Measurements from ENCODE around the gene NECTIN1.

DNA sequence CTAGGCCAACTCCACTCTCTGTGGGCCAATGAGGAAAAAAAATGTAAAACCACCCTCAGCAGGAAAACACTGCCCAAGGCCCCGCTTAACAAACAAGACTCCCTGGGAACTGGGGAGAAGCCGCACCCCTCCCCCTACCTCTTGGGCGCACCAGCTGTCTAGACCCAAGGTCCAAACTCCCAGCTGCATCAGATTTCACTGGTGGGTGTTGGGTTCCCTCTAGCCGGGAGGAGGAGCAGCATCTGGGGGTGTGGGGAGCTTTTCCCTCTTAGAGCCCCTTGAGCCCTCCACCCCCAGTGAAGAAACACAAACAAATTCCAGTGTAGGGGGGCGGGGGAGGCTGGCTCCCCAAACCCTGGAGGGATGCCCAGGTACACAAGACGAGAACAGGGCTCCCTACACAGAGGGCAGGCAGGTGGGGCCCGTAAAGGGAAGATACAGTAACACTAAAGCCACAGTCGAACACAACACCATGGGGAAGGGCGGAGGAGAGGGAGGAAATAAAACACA lies 64.9 kb downstream of the NECTIN1 start:
- no peak for TF ChIP-seq MAX (IDR thresholded peaks at IDR 0.05; ENCODE audit: low read depth, low read length)
- TF ChIP-seq, protein P1, sequence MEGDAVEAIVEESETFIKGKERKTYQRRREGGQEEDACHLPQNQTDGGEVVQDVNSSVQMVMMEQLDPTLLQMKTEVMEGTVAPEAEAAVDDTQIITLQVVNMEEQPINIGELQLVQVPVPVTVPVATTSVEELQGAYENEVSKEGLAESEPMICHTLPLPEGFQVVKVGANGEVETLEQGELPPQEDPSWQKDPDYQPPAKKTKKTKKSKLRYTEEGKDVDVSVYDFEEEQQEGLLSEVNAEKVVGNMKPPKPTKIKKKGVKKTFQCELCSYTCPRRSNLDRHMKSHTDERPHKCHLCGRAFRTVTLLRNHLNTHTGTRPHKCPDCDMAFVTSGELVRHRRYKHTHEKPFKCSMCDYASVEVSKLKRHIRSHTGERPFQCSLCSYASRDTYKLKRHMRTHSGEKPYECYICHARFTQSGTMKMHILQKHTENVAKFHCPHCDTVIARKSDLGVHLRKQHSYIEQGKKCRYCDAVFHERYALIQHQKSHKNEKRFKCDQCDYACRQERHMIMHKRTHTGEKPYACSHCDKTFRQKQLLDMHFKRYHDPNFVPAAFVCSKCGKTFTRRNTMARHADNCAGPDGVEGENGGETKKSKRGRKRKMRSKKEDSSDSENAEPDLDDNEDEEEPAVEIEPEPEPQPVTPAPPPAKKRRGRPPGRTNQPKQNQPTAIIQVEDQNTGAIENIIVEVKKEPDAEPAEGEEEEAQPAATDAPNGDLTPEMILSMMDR (IDR thresholded peaks at IDR 0.05; ENCODE audit: low read depth, low read length) = no peak
- no peak for TF ChIP-seq POLR2A (IDR thresholded peaks at IDR 0.05; ENCODE audit: extremely low read depth, insufficient read length)
- TF ChIP-seq MYC (IDR thresholded peaks at IDR 0.05; ENCODE audit: low read depth, low read length) = no peak
